Mesothelial cell of epicardium (in vitro differentiated cells): Measurements from ENCODE around the gene SERPINH1. TPM values are rescaled to one million over a fixed set of nuclear protein-coding genes. Genes with fewer than 3 reads are reported as not detected.

Experiments used
- DNase-seq, 2 experiments: peaks; one replicate each; pipeline ENCODE4 v3.0.0; 2021; ENCODE audit warnings: low spot score in 2 of 2; ENCODE audit not compliant: unreplicated experiment in 2 of 2
- H3K27ac Mint-ChIP-seq: 2 replicates; pipeline ENCODE4 v1.8.0; 2021; ENCODE audit warnings: mixed read lengths
- H3K27me3 Mint-ChIP-seq: 2 replicates; pipeline ENCODE4 v1.8.0; 2021; ENCODE audit warnings: low read depth, mixed read lengths
- H3K36me3 Mint-ChIP-seq: 2 replicates; pipeline ENCODE4 v1.8.0; 2021; ENCODE audit warnings: mixed read lengths
- H3K4me1 Mint-ChIP-seq: 2 replicates; pipeline ENCODE4 v1.8.0; 2021; ENCODE audit warnings: mixed read lengths
- H3K4me3 Mint-ChIP-seq: 2 replicates; pipeline ENCODE4 v1.8.0; 2021; ENCODE audit warnings: mild to moderate bottlenecking, moderate library complexity, mixed read lengths
- H3K9me3 Mint-ChIP-seq: 2 replicates; pipeline ENCODE4 v1.8.0; 2021; ENCODE audit warnings: mixed read lengths
- CTCF ChIP-seq: fragments of 200-600 bp; sonication (generic); IDR thresholded peaks from one replicate; pipeline ENCODE4 v1.5.0; 2021; ENCODE audit warnings: antibody characterized with exemption; ENCODE audit not compliant: unreplicated experiment
- total RNA-seq: library from RNA; stranded (reverse); gene quantifications from 3 replicates; pipeline ENCODE4 v1.2.1, GENCODE V29; 2021

Gene SERPINH1
- total RNA-seq, 1 donor from 2014 or later: 375 TPM

GRCh38 chr11:75598900-75599299 lies 36.8 kb downstream of the SERPINH1 start:
- Mint-ChIP-seq H3K27ac (no peak overlapping the region), H3K9me3 (no peaks in the 10 kb centered on the region), H3K4me1 (peaks cover 26% of the 10 kb centered on the region), H3K27me3 (peaks cover 3% of the 10 kb centered on the region), H3K36me3 (no peaks in the 10 kb centered on the region), H3K4me3 (no peak overlapping the region)
- no peak for DNase-seq
- no peak for TF ChIP-seq CTCF

GRCh38 chr11:75600356-75600755 lies 38.3 kb downstream of the SERPINH1 start:
- TF ChIP-seq CTCF: no peak
- H3K9me3 Mint-ChIP-seq: no peaks in the 10 kb centered on the region
- no peak overlapping the region for H3K4me3 Mint-ChIP-seq
- peaks cover 10% of the 10 kb centered on the region for H3K27me3 Mint-ChIP-seq
- H3K36me3 Mint-ChIP-seq: no peaks in the 10 kb centered on the region
- peaks cover 12% of the 10 kb centered on the region for H3K4me1 Mint-ChIP-seq
- no peak overlapping the region for H3K27ac Mint-ChIP-seq
- no peak for DNase-seq

- H3K27me3 Mint-ChIP-seq: peaks cover 7% of the 10 kb centered on the region
Observed at GRCh38 chr11:75601494-75601893, 39.4 kb downstream of the SERPINH1 start.

GRCh38 chr11:75602951-75603350 lies 40.9 kb downstream of the SERPINH1 start:
- no peak overlapping the region for H3K27ac Mint-ChIP-seq
- H3K27me3 Mint-ChIP-seq: peaks cover 14% of the 10 kb centered on the region
- H3K4me1 Mint-ChIP-seq: peaks cover 6% of the 10 kb centered on the region
- no peaks in the 10 kb centered on the region for H3K36me3 Mint-ChIP-seq
- DNase-seq: no peak
- H3K9me3 Mint-ChIP-seq: no peaks in the 10 kb centered on the region
- no peak overlapping the region for H3K4me3 Mint-ChIP-seq
- TF ChIP-seq CTCF: no peak

More at GRCh38 chr11:75601494-75601893, 39.4 kb downstream of the SERPINH1 start:
- Mint-ChIP-seq H3K27ac (no peak overlapping the region), H3K4me1 (peaks cover 12% of the 10 kb centered on the region), H3K36me3 (no peaks in the 10 kb centered on the region), H3K9me3 (no peaks in the 10 kb centered on the region), H3K4me3 (no peak overlapping the region)
- TF ChIP-seq CTCF: no peak
- no peak for DNase-seq

- no peak for DNase-seq
- Mint-ChIP-seq H3K27me3 (peaks cover 21% of the 10 kb centered on the region), H3K36me3 (no peaks in the 10 kb centered on the region), H3K4me3 (no peak overlapping the region), H3K9me3 (no peaks in the 10 kb centered on the region), H3K4me1 (peaks cover 6% of the 10 kb centered on the region), H3K27ac (no peak overlapping the region)
- TF ChIP-seq CTCF: no peak
Observed at GRCh38 chr11:75603791-75604736, 42.0 kb downstream of the SERPINH1 start.
